LNCaP clone FGC (cell line): ENCODE measurements around the gene NECTIN1.

ENCODE experiments used
- DNase-seq: peaks from one replicate; pipeline ENCODE4 v3.0.0-alpha.2; 2011; ENCODE audit warnings: low read depth
- H3K4me3 ChIP-seq: 2 replicates; pipeline ENCODE4 v1.5.1; 2011; ENCODE audit warnings: mild to moderate bottlenecking, low read depth, low read length, control low read depth
- TF ChIP-seq, protein P1 (sequence below): IDR thresholded peaks from 2 replicates; pipeline ENCODE4 v1.5.1; 2012; ENCODE audit warnings: mild to moderate bottlenecking; ENCODE audit not compliant: control insufficient read depth, insufficient read depth; ENCODE audit errors: extremely low read depth

The NECTIN1 gene

DNA sequence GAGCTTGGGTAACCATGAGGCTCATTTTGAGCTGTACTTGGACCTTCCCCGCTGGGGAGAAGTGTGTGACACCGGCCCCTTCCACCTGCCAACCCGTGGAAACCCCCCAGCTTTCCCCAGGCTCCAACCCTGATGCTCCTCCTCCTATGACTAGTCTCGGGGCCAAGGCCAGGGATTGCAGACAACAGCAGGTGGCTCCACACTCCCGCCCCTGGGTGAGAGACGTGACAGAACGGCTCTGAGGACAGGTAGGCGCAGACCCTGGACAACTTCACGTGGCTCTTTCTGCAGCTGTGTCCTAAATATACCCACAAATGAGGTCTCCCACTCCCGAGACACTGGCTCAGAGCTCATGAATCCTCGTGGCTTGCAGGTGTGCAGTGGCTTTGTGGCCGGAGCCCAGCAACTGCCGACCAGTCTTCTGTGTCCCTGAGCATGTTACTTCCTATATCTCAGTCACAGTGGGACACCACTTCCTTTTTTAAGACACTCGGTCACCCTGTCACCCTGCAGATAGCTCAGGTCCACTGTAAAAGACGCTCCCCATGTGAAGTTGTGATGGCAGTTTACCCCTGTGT lies 55.2 kb downstream of the NECTIN1 start:
- TF ChIP-seq, protein P1, sequence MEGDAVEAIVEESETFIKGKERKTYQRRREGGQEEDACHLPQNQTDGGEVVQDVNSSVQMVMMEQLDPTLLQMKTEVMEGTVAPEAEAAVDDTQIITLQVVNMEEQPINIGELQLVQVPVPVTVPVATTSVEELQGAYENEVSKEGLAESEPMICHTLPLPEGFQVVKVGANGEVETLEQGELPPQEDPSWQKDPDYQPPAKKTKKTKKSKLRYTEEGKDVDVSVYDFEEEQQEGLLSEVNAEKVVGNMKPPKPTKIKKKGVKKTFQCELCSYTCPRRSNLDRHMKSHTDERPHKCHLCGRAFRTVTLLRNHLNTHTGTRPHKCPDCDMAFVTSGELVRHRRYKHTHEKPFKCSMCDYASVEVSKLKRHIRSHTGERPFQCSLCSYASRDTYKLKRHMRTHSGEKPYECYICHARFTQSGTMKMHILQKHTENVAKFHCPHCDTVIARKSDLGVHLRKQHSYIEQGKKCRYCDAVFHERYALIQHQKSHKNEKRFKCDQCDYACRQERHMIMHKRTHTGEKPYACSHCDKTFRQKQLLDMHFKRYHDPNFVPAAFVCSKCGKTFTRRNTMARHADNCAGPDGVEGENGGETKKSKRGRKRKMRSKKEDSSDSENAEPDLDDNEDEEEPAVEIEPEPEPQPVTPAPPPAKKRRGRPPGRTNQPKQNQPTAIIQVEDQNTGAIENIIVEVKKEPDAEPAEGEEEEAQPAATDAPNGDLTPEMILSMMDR, result no peak
- H3K4me3 ChIP-seq, result no peak overlapping the region
- no peak for DNase-seq

DNA sequence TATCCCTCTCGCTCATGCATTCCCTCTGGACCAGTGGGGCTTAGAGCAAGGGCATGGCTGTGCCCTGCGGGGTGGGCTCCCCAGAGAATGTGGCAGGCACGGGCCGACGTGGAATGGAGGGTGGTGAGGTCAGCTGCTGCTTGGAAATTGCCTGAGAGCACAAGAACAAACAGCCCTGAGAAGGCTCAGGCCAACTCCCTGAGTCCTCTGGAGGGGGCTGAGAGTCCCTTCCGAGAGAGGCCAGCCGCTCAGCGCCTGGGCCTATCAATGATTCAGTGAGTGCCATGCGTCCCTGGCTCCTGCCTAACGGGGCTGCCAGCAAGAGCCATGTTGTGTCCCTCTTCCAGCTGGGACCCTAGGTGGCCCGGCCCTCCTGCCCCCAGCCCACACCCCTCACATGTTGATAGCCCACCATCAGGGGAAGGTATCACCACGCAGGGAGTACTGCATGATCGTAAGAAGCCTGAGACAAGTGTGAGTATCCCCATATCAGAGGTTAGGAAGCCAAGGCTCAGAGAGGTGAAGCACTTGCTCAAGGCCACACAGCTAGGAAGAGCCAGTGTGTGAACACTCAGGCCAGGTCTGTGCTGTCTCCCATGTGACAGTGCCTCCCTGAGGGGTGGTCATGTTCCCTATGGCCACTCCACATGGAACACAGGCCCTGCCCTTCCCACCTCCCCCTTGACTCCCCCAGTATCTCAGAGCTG lies 55.8 kb downstream of the NECTIN1 start:
- TF ChIP-seq, protein P1, result no peak
- H3K4me3 ChIP-seq, result no peak overlapping the region
- no peak for DNase-seq

DNA sequence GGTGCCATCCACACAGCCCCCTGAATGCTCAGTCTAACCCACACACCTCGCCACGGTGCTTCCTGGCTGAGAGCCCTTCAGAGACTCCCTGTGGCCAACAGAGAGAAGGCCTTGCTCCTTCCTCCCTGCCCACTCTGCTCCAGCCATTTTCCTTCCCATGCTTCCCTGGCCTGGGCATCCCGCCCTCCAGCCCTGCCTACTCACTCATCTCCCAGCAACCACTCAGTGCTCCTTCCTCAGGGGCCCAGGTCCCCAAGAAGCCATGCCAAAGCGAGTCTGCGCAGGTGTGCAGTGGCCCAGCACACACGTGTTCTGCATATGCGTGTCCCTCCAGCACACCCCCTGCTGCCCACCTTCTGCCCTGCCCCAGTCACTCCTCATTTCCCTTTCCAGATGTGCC lies 56.4 kb downstream of the NECTIN1 start:
- TF ChIP-seq, protein P1, result no peak
- DNase-seq, result no peak
- H3K4me3 ChIP-seq, result no peak overlapping the region

DNA sequence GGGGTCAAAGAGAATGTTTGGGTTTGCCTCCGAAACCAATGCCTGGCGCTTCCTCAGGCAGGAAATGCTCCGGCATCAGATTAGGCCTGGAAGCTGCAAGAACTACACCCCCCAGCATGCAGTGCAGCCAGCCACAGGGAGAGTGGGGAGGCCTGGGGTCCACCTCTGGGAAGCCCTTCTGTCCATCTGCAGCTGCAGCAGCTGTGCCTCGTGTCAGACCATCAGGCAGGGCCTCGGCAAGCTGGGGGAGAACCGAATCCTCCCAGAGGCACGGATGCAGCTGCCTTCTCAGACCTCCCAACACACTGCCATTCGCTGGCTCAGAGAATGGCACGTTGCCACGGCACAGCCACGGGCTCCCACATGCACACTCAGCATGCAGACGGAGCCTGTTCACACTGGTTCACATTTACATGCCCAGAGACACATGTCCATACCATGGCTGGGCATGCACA lies 57.4 kb downstream of the NECTIN1 start:
- DNase-seq, result no peak
- TF ChIP-seq, protein P1, result no peak
- H3K4me3 ChIP-seq, result no peak overlapping the region

DNA sequence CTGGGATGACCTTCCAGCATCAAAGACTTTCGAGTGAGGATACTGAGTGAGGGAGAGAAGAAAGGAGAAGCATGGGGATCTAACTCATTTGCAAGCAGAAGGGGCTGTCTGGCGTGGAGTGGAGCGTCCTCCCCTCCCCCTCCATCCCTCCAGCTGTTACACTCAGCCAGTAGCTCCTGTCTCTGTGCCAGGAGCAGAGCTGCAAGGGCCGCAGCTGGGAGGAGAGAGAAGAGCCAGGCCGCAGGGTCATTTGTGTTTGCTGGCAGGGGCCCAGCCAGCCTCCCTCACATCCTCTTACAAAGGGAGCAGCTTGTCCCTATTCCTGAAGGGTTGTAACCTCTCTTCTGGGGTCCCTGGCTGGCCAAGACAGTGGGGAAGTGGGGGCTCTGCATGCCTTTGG lies 57.9 kb downstream of the NECTIN1 start:
- TF ChIP-seq, protein P1, result no peak
- no peak for DNase-seq
- no peak overlapping the region for H3K4me3 ChIP-seq

DNA sequence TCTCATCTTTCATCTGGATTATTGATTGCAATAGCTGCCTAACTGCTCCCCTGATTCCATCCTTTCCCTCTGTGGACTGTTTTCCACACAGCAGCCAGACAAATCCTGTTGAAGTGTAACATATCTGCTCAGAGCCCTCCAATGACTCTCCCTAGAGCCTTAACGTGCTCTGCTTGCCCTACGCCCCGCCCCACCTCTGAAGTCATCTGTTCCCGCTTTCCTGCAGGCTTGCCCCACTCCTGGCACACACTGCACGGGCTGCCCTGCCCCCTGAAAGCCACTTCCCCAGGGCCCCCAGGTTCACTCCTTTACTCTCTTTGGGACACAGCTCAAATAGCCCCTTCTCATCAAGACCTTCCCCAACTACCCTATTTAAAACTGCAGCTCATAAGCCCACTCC lies 59.5 kb downstream of the NECTIN1 start:
- TF ChIP-seq, protein P1, result no peak
- H3K4me3 ChIP-seq, result no peak overlapping the region
- no peak for DNase-seq
